ENCODE measurements around the gene PCLO.

- no peak for TF ChIP-seq POLR2A (IDR thresholded peaks at IDR 0.05)
- TF ChIP-seq, protein P1, sequence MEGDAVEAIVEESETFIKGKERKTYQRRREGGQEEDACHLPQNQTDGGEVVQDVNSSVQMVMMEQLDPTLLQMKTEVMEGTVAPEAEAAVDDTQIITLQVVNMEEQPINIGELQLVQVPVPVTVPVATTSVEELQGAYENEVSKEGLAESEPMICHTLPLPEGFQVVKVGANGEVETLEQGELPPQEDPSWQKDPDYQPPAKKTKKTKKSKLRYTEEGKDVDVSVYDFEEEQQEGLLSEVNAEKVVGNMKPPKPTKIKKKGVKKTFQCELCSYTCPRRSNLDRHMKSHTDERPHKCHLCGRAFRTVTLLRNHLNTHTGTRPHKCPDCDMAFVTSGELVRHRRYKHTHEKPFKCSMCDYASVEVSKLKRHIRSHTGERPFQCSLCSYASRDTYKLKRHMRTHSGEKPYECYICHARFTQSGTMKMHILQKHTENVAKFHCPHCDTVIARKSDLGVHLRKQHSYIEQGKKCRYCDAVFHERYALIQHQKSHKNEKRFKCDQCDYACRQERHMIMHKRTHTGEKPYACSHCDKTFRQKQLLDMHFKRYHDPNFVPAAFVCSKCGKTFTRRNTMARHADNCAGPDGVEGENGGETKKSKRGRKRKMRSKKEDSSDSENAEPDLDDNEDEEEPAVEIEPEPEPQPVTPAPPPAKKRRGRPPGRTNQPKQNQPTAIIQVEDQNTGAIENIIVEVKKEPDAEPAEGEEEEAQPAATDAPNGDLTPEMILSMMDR (IDR thresholded peaks at IDR 0.05), result no peak
Observed at GRCh38 chr7:83148776-83149175, 13.9 kb downstream of the PCLO start.
